LHCN-M2 (cell line): ENCODE data around the gene TST. TPM values are rescaled to one million over a fixed set of nuclear protein-coding genes. Genes with fewer than 3 reads are reported as not detected.

ENCODE experiments used
- DNase-seq: peaks from one replicate; pipeline ENCODE4 v3.0.0-alpha.2; 2012; ENCODE audit warnings: low read depth
- total RNA-seq: library from RNA; depleted of rRNA; stranded (reverse); fragments of >200 nt; gene quantifications from 2 replicates; pipeline ENCODE4 v1.2.3, GENCODE V29; 2014

Gene TST
- total RNA-seq, 1 experiment from 2014 or later = 18.4 TPM

DNA sequence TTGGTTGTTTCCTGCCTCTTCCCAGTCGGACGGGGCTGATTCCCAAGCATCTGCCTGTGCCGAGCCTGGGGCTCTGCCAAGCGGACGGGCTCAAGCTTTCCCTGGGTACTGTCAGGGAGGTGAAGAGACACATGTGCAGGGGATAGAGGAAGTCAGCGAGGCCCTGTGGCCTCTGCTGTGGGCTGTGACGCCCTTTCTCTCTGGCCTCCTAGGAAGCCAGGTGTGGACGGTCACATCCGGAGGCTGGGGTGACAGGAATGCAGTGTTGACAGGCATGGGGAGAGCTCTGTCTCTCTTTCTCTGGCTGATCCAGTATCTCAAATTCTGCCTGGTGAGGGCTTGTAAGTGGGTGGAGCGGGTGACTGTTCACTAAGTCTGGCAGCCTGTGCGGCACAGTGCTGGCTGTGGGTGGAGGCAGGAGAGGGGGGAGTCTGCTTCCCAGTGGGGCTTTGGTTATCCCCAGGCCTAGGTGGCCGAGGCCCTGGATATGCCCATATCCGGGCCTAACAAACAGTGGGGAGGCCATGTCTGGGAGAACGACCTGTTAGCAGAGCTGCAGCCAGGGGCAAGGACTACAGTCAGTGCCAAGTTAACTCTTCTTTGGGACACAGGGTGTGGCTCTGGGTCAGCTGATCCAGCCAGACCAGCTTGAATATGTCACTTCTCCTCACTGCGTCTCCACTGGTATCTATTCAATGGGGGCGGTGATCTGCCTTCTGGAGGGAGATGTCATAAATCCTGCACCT lies 34.2 kb upstream of the TST start:
- DNase-seq = no peak

GRCh38 chr22:37052386-37053309 lies 33.4 kb upstream of the TST start:
- no peak for DNase-seq

DNA sequence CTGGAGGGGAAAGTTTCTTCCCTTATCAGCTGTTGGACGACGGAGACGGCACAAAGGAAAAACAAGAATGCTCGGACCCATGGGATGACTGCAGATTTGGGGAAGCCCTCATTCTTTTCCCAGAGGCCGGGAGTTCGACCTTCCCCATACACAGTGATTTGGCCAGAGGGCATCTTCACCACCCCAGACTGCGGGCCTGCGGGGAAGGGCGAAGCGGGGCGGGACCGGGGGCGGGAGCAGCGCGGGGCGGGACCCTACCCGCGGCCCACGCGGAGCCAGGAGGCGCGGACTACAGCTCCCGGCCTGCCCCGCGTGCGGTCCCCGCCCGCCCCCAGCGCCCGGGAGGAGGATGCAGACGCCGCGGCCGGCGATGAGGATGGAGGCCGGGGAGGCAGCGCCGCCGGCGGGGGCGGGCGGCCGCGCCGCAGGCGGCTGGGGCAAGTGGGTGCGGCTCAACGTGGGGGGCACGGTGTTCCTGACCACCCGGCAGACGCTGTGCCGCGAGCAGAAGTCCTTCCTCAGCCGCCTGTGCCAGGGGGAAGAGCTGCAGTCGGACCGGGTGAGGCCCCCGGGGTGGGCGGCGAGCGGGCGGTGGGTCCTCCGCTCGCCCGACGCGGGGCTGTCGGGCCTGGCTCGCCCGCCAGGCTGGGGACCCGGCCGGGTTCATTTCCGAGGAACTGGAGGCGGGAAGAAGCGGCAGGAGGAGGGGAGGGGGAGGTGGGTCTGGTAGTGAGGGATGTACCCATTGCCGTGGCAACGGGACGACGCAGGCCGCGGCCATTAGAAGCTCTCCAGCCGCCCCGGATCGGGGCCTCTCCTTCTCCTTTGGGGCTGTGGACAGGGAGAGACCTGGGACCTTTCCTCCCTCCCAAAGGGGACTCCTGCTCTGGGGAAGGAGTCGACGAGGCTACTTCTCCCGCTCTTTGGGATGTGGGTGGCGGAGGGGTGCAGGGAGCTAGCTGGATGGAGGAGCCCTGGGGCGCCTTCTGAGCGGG lies 32.4 kb upstream of the TST start, which contains the start of gene KCTD17:
KCTD17 (plus strand) TSS at position 352 of the 995 bp plus-strand sequence; CDS start at position 371, 19 bp downstream.
- DNase-seq = peak; percentile 67

- no peak for DNase-seq
Measured at GRCh38 chr22:37050913-37051312, 31.7 kb upstream of the TST start.

DNA sequence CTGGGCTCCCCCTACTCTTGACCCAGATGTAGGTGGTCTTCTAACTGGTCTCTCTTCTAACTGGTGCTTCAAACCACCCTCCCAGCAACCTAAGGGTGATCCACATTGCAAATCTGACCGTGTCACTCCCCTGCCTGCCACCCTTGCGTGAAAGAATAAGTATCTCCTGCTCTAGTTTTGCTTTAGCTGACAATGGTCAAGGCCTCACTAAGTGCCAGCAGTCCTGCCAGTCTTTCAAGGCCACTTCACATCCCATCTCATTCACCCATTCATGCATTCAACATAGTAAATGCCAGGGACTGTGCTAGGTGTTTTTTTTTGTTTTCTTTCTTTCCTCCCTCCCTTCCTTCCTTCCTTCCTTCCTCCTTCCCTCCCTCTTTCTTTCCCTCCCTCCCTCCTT lies 30.0 kb upstream of the TST start:
- DNase-seq = no peak

DNA sequence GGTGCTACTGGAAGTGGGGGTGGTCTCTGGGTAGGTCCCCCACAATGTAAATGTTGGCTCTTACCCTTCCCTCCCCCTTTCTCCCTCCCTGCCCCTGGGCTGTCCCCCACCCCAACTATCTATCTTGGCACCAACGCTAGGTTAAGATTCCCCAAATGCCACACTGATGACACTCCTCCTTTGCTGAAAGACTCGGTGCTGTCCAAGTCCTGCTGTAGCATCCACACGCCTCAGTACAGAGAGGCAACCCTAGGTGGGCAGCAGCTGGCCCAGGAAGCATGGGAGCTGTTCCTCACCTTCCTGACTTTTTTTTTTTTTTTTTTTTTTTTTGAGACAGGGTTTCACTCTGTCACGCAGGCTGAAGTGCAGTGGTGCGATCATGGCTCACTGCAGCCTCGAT lies 28.9 kb upstream of the TST start:
- no peak for DNase-seq

DNA sequence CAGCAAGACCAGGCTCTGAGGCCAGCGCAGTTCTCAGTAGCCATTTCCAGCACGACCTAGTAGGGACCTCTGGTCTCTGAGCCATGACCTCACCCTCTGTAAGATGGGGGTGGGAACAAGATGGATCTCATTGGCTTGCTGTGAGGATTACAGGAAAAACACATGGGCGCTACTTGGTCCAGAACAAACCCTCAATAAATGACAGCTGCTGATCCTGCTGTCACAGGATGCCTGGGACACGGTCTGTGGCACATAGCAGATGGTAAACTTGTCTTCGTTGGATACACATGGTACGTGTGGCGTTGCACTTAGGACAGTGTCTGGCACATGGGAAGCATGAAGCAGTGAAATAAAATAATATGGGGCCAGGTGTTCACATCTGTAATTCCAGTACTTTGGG lies 27.8 kb upstream of the TST start:
- no peak for DNase-seq

GRCh38 chr22:37046589-37046988 lies 27.3 kb upstream of the TST start:
- DNase-seq = no peak

- DNase-seq = peak; percentile 29
Measured at GRCh38 chr22:37045958-37046357, 26.7 kb upstream of the TST start.

DNA sequence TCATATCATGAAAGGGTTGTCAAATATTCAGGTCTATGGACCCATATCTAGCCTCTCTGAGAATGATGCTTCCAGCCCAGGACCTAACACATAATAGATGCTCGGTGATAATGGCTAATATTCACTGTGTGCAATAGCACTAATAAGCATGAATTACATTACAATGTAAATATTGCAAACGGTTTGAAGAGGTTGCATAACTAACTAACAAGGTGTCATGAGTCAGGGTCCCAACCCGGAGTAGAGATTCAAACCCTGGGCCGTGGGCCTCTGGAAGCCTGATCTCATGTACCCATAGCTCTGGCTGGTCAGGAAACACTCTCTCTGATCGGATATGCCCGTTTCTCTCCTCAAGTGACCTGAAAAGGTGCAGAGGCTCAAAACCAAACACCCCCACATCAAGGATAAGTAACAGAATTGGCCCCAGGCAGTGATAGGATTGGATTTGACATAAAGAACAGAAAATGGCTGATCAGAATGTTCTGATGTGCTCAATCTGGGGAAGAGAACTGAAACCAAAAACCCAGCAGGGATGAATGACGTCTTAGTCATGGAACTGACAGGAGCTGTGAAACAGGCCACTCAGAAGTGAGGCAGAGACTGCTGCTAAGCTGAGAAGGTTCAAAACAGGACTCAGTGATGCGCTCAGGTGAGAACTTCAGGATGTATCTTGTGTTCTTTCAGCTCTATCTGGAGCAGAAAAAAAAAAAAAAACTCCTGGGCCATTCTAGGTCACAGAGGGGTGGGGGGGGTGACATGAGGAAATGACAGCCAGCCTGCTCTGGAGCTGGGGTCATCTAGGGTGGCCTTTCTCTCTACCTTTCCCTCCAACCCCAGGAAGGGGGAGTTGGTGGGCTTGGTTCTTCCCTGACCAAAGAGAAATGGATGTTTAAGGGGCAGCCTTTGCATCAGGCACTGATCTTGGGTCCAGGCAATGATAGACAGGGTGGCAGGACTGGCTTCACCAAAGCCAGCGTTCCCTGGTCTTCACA lies 25.7 kb upstream of the TST start:
- no peak for DNase-seq

GRCh38 chr22:37043828-37044538 lies 24.7 kb upstream of the TST start:
- DNase-seq = peak; percentile 23

DNA sequence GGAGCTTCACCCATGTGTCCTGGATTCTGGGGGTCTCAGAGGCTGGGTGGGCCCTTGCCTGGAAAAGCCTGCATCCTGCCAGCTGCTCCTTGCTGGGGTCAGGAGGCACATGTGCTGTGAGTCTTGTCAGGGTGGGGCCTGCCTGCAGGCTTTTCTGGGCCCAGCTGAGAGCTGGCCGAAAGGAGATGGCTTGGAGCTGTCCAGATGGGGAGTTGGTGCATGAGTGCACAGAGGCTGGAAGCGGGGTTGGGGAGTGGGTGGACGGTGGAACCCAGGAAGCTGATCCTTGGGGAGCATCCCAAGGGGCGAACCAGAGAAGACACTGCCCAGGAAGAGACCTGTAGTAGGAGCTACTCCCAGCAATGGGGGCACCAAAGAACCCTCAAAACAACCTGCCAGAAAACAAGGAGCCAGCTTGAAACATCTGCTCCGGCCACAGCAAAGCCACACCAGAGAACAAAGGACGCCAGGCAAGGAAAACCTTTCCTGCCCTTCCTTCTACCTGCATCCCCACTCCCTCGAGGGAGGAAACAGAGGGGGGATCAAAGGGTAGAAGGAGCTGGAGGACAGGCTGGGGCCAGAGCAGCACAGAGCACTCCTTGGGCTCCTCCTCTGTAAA lies 24.1 kb upstream of the TST start:
- no peak for DNase-seq

DNA sequence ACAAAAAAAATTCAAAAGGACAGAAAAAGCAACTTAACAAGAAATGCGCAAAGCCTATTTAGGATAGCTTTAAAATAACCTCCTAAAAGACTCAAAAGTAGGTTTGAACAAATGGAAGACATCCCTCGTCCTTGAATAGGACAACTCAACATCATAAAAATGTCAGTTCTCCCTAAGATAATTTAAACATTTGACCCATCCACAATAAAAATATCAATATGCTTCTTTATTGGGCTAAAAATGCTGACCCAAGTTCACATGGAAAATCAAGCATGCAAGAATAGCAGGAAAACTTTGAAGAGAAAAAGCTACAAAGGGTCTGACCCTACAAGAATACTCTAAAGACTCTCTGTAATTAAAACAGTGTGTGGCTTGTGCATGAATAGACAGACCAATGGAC lies 20.2 kb upstream of the TST start:
- no peak for DNase-seq

DNA sequence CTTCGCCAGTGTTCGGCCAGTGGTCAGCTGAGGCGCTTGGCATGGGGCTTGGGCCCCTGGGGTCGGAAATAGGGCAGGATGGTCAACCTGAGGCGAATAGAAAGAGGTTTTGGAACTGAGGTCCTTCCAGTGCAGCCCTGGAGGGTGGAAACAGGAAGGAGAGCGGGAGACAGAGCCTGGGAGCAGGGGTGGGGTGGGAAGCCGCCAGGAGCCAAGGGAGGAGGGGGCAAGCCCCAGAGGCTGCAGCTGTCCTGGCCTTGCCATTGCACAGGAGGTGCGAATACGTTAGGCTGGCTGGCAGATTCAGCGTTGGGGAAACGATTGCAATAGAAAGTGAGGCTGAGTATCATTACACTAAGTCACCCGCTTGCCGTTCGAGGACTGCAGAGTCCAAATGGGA lies 18.4 kb upstream of the TST start:
- no peak for DNase-seq

GRCh38 chr22:37036655-37037377 lies 17.6 kb upstream of the TST start:
- DNase-seq = no peak

GRCh38 chr22:37033605-37034430 lies 14.6 kb upstream of the TST start:
- DNase-seq = no peak
